ENCODE data around the gene WDR53.

GRCh38 chr3:196544491-196544992 lies 23.8 kb downstream of the WDR53 start:
- TF ChIP-seq, protein P1, sequence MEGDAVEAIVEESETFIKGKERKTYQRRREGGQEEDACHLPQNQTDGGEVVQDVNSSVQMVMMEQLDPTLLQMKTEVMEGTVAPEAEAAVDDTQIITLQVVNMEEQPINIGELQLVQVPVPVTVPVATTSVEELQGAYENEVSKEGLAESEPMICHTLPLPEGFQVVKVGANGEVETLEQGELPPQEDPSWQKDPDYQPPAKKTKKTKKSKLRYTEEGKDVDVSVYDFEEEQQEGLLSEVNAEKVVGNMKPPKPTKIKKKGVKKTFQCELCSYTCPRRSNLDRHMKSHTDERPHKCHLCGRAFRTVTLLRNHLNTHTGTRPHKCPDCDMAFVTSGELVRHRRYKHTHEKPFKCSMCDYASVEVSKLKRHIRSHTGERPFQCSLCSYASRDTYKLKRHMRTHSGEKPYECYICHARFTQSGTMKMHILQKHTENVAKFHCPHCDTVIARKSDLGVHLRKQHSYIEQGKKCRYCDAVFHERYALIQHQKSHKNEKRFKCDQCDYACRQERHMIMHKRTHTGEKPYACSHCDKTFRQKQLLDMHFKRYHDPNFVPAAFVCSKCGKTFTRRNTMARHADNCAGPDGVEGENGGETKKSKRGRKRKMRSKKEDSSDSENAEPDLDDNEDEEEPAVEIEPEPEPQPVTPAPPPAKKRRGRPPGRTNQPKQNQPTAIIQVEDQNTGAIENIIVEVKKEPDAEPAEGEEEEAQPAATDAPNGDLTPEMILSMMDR (IDR thresholded peaks at IDR 0.05), result no peak
- TF ChIP-seq TCF7L2 (IDR thresholded peaks at IDR 0.05; ENCODE audit: low read depth, low read length), result no peak
- TF ChIP-seq SIN3A (IDR thresholded peaks at IDR 0.05; ENCODE audit: borderline replicate concordance, insufficient read depth, low read depth, low read length), result no peak
